H9 (cell line): ENCODE results near the gene LYPD1. TPM values are rescaled to one million over a fixed set of nuclear protein-coding genes. Genes with fewer than 3 reads are reported as not detected.

Experiments
- DNase-seq: peaks from one replicate; pipeline ENCODE4 v3.0.0-alpha.2; 2017
- H2AFZ ChIP-seq: one replicate; pipeline ENCODE4 v1.6.1; 2013; ENCODE audit warnings: mild to moderate bottlenecking, low read length, control low read depth, moderate library complexity
- H2AK5ac ChIP-seq: 2 replicates; pipeline ENCODE4 v1.6.1; 2013; ENCODE audit warnings: low read length, control low read depth, mixed read lengths; ENCODE audit not compliant: insufficient read length
- H2BK120ac ChIP-seq: one replicate; pipeline ENCODE4 v1.6.1; 2013; ENCODE audit warnings: low read depth, mild to moderate bottlenecking, low read length, control low read depth, inconsistent platforms; ENCODE audit not compliant: poor library complexity, severe bottlenecking
- H2BK12ac ChIP-seq: 2 replicates; pipeline ENCODE4 v1.6.1; 2013; ENCODE audit warnings: low read length, control low read depth, mixed read lengths, low read depth; ENCODE audit not compliant: insufficient read length
- H2BK15ac ChIP-seq: 2 replicates; pipeline ENCODE4 v1.6.1; 2013; ENCODE audit warnings: low read depth, low read length, control low read depth
- H2BK20ac ChIP-seq: one replicate; pipeline ENCODE4 v1.6.1; 2013; ENCODE audit warnings: low read depth, mild to moderate bottlenecking, low read length, control low read depth, inconsistent platforms; ENCODE audit not compliant: poor library complexity, severe bottlenecking
- H2BK5ac ChIP-seq: 2 replicates; pipeline ENCODE4 v1.6.1; 2013; ENCODE audit warnings: low read length, control low read depth, mixed read lengths; ENCODE audit not compliant: insufficient read length
- H3K14ac ChIP-seq: 2 replicates; pipeline ENCODE4 v1.6.1; 2013; ENCODE audit warnings: low read length, control low read depth; ENCODE audit not compliant: insufficient read depth
- H3K18ac ChIP-seq: 2 replicates; pipeline ENCODE4 v1.6.1; 2013; ENCODE audit warnings: low read depth, mild to moderate bottlenecking, mixed read lengths, low read length, control low read depth; ENCODE audit not compliant: insufficient read length
- H3K23ac ChIP-seq: 2 replicates; pipeline ENCODE4 v1.6.1; 2013; ENCODE audit warnings: low read length, control low read depth, mixed read lengths, low read depth; ENCODE audit not compliant: insufficient read length
- H3K23me2 ChIP-seq: 2 replicates; pipeline ENCODE4 v1.6.1; 2013; ENCODE audit warnings: low read depth, mild to moderate bottlenecking, mixed read lengths, low read length, control low read depth; ENCODE audit not compliant: insufficient read length, poor library complexity, severe bottlenecking
- H3K27ac ChIP-seq: 2 replicates; pipeline ENCODE4 v1.5.1; 2013; ENCODE audit warnings: low read length, control low read depth, mixed read lengths, low read depth; ENCODE audit not compliant: insufficient read length
- H3K27me3 ChIP-seq: 2 replicates; pipeline ENCODE4 v1.6.1; 2013; ENCODE audit warnings: low read length, control low read depth, inconsistent platforms; ENCODE audit not compliant: insufficient read depth
- H3K4ac ChIP-seq: 2 replicates; pipeline ENCODE4 v1.6.1; 2013; ENCODE audit warnings: low read depth, mild to moderate bottlenecking, control low read depth, inconsistent platforms, low read length, moderate library complexity
- H3K4me1 ChIP-seq: 2 replicates; pipeline ENCODE4 v1.6.1; 2013; ENCODE audit warnings: low read length, control low read depth, inconsistent platforms; ENCODE audit not compliant: insufficient read depth
- H3K4me2 ChIP-seq: 2 replicates; pipeline ENCODE4 v1.6.1; 2013; ENCODE audit warnings: low read length, control low read depth, mixed read lengths; ENCODE audit not compliant: insufficient read length, insufficient read depth
- H3K56ac ChIP-seq: 2 replicates; pipeline ENCODE4 v1.6.1; 2013; ENCODE audit warnings: low read depth, mild to moderate bottlenecking, mixed read lengths, low read length, control low read depth; ENCODE audit not compliant: insufficient read length
- H3K79me1 ChIP-seq: 2 replicates; pipeline ENCODE4 v1.6.1; 2013; ENCODE audit warnings: low read depth, mild to moderate bottlenecking, moderate library complexity, low read length, control low read depth, inconsistent platforms; ENCODE audit not compliant: insufficient read depth, poor library complexity, severe bottlenecking
- H3K79me2 ChIP-seq: 2 replicates; pipeline ENCODE4 v1.6.1; 2013; ENCODE audit warnings: low read length, control low read depth, inconsistent platforms; ENCODE audit not compliant: insufficient read depth
- H3K9ac ChIP-seq: 2 replicates; pipeline ENCODE4 v1.6.1; 2013; ENCODE audit warnings: low read length, control low read depth, mixed read lengths; ENCODE audit not compliant: insufficient read length; ENCODE audit errors: extremely low read depth
- H3K9me3 ChIP-seq: one replicate; pipeline ENCODE4 v1.6.1; 2013; ENCODE audit warnings: low read depth, low read length, inconsistent platforms; ENCODE audit not compliant: control insufficient read depth
- H3T11ph ChIP-seq: one replicate; pipeline ENCODE4 v1.6.1; 2013; ENCODE audit warnings: mild to moderate bottlenecking, low read length, control low read depth, inconsistent platforms
- H4K20me1 ChIP-seq: one replicate; pipeline ENCODE4 v1.6.1; 2013; ENCODE audit not compliant: control insufficient read depth, insufficient read length, insufficient read depth
- H4K5ac ChIP-seq: 2 replicates; pipeline ENCODE4 v1.6.1; 2013; ENCODE audit warnings: low read depth, mild to moderate bottlenecking, mixed read lengths, low read length, control low read depth; ENCODE audit not compliant: insufficient read length
- H4K8ac ChIP-seq: replicated peaks from 2 replicates; pipeline ENCODE4 v1.6.1; 2013; ENCODE audit warnings: low read length, control low read depth, mixed read lengths, low read depth; ENCODE audit not compliant: insufficient read length
- H4K91ac ChIP-seq: 2 replicates; pipeline ENCODE4 v1.6.1; 2013; ENCODE audit warnings: low read depth, mild to moderate bottlenecking, moderate library complexity, mixed read lengths, low read length, control low read depth; ENCODE audit not compliant: insufficient read length
- H3K27ac Mint-ChIP-seq, 3 experiments: 2 replicates in 2 of 3; 3 replicates in 1 of 3; pipeline ENCODE4 v1.8.0; 2020 to 2021; ENCODE audit warnings: mixed read lengths in 3 of 3, mild to moderate bottlenecking in 1 of 3, moderate library complexity in 1 of 3
- H3K27me3 Mint-ChIP-seq: 2 replicates; pipeline ENCODE4 v1.8.0; 2021; ENCODE audit warnings: low read depth, mild to moderate bottlenecking, moderate library complexity, mixed read lengths
- H3K36me3 Mint-ChIP-seq, 3 experiments: 2 replicates in 2 of 3; 3 replicates in 1 of 3; pipeline ENCODE4 v1.8.0; 2020 to 2021; ENCODE audit warnings: low read depth in 3 of 3, mixed read lengths in 3 of 3; ENCODE audit not compliant: insufficient read depth in 1 of 3
- H3K4me1 Mint-ChIP-seq, 2 experiments: 2 replicates each; pipeline ENCODE4 v1.8.0; 2020; ENCODE audit warnings: mixed read lengths in 2 of 2
- H3K4me3 Mint-ChIP-seq, 2 experiments: 2 replicates in 1 of 2; 3 replicates in 1 of 2; pipeline ENCODE4 v1.8.0; 2020 to 2021; ENCODE audit warnings: mild to moderate bottlenecking in 2 of 2, mixed read lengths in 2 of 2, moderate library complexity in 1 of 2
- H3K9me3 Mint-ChIP-seq, 2 experiments: 2 replicates in 1 of 2; 3 replicates in 1 of 2; pipeline ENCODE4 v1.8.0; 2020; ENCODE audit warnings: mild to moderate bottlenecking in 2 of 2, mixed read lengths in 2 of 2, moderate library complexity in 1 of 2
- WGBS: extraction: QIAGEN DNeasy Blood & Tissue Kit; methylation state at CpG from one replicate; pipeline ENCODE4 v1.1.7; 2013; ENCODE audit warnings: missing lambda C conversion rate, low lambda C conversion rate, mixed read lengths; ENCODE audit not compliant: insufficient read length; ENCODE audit errors: extremely low coverage; 5-methylcytosine and 5-hydroxymethylcytosine counted together
- total RNA-seq: library from RNA; stranded (reverse); gene quantifications from 2 replicates; pipeline ENCODE4 v1.2.1, GENCODE V29; 2021
- TF ChIP-seq, protein P1 (sequence below): fragments of 200-600 bp; sonication (generic); conservative IDR thresholded peaks from 3 replicates; pipeline ENCODE4 v1.8.0; 2021; ENCODE audit warnings: antibody characterized with exemption, mild to moderate bottlenecking

LYPD1 gene
- total RNA-seq, 1 experiment from 2014 or later = 10.6 TPM

DNA sequence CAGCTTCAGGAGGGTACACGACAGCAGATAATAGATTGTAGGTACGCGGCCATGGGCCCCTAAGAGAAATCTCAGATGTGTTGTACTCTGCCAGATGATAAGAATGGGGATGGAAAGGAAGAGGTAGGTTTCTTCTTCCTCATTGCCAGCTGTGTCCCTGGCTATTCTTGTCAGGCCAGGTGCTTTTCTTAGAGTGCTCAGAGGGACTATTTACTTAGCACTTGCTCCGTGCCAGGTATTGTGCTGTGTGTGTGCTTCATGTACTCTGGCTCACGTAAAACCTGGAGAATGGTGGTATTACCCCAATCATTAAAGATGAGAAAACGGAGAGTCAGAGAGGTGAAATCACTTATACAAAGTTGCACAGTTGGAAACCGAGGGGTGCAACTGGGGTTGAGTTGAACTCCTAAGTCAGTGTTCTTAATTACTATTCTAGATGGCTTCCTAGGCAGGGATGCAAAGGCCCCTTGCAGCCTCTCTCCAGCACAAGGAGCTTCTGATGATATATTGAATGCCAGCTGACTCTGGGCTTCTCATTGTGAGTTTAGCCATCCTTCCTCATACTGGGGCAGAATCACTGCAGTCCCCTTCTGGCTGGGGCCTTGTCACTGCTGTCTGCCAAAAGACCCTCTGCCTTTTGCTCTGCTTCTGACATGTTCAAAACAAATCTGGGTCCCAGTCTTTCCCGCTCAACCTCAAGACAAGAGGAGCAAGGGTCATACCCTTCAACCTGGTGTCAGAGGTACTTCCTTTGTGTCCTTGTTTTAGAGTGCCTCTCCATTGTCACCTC, 60.7 kb downstream of the LYPD1 start:
- no peaks in the 10 kb centered on the region for H4K20me1 ChIP-seq
- no peaks in the 10 kb centered on the region; the same call in 1 of the 2 replicates for H3K4me1 ChIP-seq
- no peak overlapping the region for H2BK120ac ChIP-seq
- no peak overlapping the region for H2BK20ac ChIP-seq
- no CpG with 5 or more reads among the region's 8 CpGs for WGBS
- TF ChIP-seq, protein P1, sequence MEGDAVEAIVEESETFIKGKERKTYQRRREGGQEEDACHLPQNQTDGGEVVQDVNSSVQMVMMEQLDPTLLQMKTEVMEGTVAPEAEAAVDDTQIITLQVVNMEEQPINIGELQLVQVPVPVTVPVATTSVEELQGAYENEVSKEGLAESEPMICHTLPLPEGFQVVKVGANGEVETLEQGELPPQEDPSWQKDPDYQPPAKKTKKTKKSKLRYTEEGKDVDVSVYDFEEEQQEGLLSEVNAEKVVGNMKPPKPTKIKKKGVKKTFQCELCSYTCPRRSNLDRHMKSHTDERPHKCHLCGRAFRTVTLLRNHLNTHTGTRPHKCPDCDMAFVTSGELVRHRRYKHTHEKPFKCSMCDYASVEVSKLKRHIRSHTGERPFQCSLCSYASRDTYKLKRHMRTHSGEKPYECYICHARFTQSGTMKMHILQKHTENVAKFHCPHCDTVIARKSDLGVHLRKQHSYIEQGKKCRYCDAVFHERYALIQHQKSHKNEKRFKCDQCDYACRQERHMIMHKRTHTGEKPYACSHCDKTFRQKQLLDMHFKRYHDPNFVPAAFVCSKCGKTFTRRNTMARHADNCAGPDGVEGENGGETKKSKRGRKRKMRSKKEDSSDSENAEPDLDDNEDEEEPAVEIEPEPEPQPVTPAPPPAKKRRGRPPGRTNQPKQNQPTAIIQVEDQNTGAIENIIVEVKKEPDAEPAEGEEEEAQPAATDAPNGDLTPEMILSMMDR = no peak
- H3K27ac ChIP-seq = no peak overlapping the region
- no peaks in the 10 kb centered on the region for H3K79me1 ChIP-seq
- H2BK12ac ChIP-seq = no peak overlapping the region
- H2AK5ac ChIP-seq = no peak overlapping the region
- H2BK15ac ChIP-seq = no peak overlapping the region
- no peak overlapping the region for H2AFZ ChIP-seq
- H3K9me3 ChIP-seq = no peaks in the 10 kb centered on the region
- Mint-ChIP-seq H3K4me1 (peaks cover 18 to 30% of the 10 kb centered on the region in 2 experiments), H3K27ac (no peak overlapping the region; a peak in 1 of 7 replicates), H3K27me3 (peaks cover 3% of the 10 kb centered on the region), H3K9me3 (no peaks in the 10 kb centered on the region), H3K36me3 (no peaks in the 10 kb centered on the region; a peak in 1 of 7 replicates), H3K4me3 (no peak overlapping the region)
- H4K91ac ChIP-seq = no peak overlapping the region
- no peaks in the 10 kb centered on the region for H3K23me2 ChIP-seq
- H3K79me2 ChIP-seq = no peaks in the 10 kb centered on the region
- no peak overlapping the region for H3K23ac ChIP-seq
- no peak overlapping the region for H3K18ac ChIP-seq
- H4K5ac ChIP-seq = no peak overlapping the region
- no peak overlapping the region for H2BK5ac ChIP-seq
- H3K27me3 ChIP-seq = no peaks in the 10 kb centered on the region
- DNase-seq = no peak
- H3K14ac ChIP-seq = no peak overlapping the region
- H3K4me2 ChIP-seq = no peak overlapping the region
- no peak overlapping the region for H3K9ac ChIP-seq
- no peak overlapping the region for H4K8ac ChIP-seq
- no peak overlapping the region for H3K56ac ChIP-seq
- no peak overlapping the region for H3T11ph ChIP-seq
- no peak overlapping the region for H3K4ac ChIP-seq
